CD4-positive, alpha-beta T cell treated with Interleukin-4 for 1 hour (primary cell): ENCODE measurements around the gene EID2.

ENCODE experiments used
- DNase-seq, 2 donors: peaks; one replicate each; pipeline ENCODE4 v3.0.0-alpha.2; 2020 to 2022

Gene EID2, protein sequence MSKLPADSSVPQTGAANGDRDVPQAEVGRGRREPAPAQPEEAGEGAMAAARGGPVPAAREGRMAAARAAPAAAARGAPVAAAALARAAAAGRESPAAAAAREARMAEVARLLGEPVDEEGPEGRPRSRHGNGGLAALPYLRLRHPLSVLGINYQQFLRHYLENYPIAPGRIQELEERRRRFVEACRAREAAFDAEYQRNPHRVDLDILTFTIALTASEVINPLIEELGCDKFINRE

GRCh38 chr19:39539518-39540332, at the start of gene EID2:
EID2 (minus strand) TSS chr19:39540161; CDS start chr19:39540079, 82 bp downstream.
- peak; percentile 94 to 95 for DNase-seq

GRCh38 chr19:39588066-39588465, 48.1 kb upstream of the EID2 start:
- no peak for DNase-seq

GRCh38 chr19:39587496-39587895, 47.5 kb upstream of the EID2 start:
- DNase-seq: no peak

DNA sequence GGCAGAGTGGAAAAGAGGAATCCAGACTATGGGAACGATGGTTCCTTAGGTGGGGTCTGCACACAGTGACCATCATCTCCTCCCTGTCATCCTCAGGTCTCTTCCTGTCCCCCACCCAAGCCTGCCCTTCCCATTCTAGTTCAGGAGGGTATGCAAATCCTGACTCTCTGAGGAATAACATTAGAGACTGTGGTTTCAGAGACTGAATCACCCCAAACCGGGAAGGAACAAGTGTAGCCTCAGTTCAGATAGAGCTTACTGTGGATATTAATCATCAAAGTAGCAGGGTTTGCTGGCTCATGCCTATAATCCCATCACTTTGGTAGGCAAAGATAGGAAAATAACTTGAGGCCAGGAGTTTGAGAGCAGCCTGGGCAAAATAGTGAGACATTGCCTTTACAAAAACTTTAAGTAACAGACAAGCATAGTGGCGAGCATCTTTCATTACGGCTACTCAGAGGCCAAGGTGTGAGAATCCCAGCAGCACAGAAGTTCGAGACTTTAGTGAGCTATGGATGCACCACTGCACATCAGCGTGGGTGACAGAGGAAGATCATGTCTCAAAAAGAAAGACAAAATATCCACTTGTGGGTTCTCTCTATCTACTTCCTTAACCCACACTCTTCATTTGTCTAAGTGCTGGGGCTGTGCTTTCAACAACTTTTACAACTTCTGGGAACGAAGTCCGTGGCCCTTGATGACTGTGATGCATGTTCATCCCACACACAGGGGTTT, 43.1 kb upstream of the EID2 start:
- no peak for DNase-seq

GRCh38 chr19:39582442-39582841, 42.5 kb upstream of the EID2 start:
- no peak for DNase-seq

DNA sequence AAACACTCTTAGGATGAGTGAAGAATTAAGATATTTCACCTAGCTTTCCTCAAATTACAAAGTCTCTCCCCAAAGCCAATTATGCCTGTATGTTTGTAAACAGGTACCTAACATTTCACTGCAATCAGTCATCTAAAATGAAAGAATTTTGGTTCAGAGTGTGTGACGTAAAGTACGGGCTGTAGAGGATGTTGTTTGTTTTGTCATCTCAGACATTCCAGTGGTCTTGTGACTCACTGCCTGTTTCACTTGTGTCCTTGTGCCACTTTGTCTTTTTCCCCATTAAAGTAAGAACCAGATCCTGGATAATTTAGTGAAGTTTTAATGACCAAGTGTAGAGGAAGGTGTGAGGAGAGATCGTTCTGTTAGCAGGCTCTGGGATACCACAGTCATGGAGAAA, 28.6 kb upstream of the EID2 start:
- no peak for DNase-seq

GRCh38 chr19:39566064-39566463, 26.1 kb upstream of the EID2 start:
- no peak for DNase-seq

DNA sequence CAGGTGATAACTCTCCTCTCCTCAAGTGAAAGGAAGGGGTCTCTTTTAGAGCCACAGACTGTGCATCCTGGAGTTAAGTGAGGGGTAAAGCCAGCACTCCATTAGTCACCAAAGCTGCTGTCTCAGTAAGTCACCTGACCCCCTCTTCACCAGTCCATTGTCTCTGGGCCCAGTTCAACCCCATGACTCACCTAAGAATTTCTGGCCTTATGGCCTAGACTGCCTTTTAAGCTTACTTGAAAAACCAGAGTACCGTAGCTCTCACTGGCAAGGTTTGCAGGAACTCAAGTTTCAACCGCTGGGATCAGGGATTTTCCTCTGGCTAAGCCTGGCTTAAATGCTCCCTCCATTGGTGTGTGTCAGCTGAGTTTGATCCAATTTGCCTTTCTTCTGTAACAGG, 23.4 kb upstream of the EID2 start:
- no peak for DNase-seq

- DNase-seq: peak in 1 of 2 donors; percentile 45
Measured at GRCh38 chr19:39558624-39559117, 18.7 kb upstream of the EID2 start.

GRCh38 chr19:39557811-39558623, 18.1 kb upstream of the EID2 start:
- peak in 1 of 2 donors; percentile 45 for DNase-seq

DNA sequence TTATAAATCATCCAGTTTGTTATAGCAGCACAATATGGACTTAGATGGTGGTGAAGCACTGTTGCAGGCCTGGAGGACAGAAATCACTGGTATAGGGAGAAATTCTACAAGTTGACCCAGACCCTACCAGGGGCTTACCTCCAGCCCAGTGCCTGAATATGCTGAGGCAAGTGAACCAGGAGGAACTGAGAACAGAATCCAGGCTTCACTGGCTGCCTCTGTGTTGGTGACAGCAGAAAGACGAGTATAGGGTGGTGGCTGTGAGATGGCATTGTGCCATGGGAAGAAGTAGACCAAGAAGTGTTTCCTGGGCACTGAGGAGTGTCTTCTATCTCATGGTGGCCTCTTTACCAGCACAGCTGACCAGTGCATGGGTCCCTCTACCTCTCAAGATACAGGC, 15.9 kb upstream of the EID2 start:
- no peak for DNase-seq

- no peak for DNase-seq
Measured at GRCh38 chr19:39554701-39555311, 14.8 kb upstream of the EID2 start.

DNA sequence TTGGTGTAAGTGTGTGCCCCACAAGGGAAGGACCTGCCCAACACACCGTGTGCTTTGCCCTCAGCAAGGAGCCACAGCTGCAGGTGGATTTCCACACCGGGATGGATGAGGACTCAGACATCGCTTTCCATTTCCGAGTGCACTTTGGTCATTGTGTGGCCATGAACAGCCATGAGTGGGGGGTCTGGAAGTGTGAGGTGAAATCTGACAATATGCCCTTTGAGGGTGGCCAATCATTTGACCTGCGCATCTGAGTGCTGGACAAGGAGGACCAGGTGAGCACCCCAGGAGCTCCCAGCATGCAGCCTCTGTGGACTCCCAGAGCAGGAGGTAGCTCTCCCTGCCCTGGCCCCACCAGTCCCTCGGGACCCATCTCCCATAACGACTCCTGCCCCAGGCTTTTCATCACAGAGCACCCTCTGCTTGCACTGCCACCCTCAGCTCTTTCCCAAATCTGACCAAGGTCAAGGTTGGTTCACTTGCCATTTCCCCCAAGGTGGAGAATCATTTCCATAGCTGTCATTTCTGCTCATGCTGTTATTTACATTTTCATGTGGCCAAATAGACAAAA, 13.2 kb upstream of the EID2 start:
- no peak for DNase-seq

- DNase-seq: no peak
Measured at GRCh38 chr19:39550197-39550596, 10.2 kb upstream of the EID2 start.

DNA sequence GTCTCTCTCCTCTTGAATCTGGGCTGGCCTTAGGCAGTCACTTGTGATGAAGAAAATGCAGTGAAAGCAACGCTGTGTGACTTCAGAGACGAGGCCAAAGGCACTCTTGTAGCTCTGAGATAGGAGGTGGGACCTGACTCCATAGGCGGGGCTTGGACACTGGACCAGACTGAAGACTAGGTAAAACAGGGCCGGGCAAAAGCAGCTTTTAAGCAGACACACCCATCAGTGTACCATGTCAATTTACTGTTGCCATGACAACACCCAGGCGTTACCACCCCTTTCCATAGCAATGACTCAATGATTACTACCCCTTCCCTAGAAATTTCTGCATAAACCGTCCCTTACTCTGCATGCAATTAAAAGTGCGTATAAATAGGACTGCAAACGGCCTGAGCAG, 6.6 kb upstream of the EID2 start:
- no peak for DNase-seq

DNA sequence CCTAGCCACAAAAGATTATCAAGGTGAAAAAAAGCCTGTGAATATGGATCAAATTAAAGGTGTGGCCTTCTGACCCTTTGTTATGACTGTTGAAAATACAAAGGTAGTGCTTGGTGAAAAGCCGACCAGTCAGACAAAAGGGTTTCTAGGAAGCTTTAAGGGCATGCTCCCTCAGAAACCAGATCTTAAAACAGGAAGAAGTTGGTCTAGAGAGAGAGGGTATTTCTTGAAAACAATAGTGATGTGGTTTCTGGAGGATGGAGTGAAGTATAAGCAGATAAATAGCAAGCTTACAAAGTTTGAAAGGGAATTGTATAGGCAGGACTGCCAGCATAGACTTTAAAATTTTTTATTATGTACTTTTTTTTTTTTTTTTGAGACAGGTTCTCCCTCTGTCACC, 5.0 kb upstream of the EID2 start:
- peak in 1 of 2 donors; percentile 60 for DNase-seq

GRCh38 chr19:39544226-39544903, 4.4 kb upstream of the EID2 start:
- DNase-seq: no peak

- DNase-seq: no peak
Measured at GRCh38 chr19:39543477-39543857, 3.5 kb upstream of the EID2 start.

DNA sequence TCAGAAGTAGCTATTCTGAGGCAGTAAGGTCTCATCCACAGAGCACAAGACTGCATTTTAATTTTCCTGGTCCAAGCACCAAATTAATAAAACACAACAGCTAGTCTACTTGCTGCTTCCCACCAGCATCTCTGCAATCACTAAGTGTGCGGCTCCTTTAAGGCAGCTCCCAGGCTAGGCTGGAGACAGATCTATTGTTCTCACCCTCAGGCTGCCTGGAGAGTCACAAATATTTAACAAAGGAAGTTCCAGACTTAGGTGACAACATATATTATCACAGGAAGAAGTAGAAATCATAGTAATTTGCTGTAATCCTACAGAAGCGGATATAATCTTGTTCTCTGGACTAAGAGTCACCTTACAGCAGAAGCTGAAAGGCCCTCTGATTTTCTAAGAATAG, 2.2 kb upstream of the EID2 start:
- DNase-seq: no peak

GRCh38 chr19:39540333-39540673, 342 bp upstream of the EID2 start:
- no peak for DNase-seq

GRCh38 chr19:39539165-39539517, 820 bp downstream of the EID2 start:
- peak in 1 of 2 donors; percentile 22 for DNase-seq

DNA sequence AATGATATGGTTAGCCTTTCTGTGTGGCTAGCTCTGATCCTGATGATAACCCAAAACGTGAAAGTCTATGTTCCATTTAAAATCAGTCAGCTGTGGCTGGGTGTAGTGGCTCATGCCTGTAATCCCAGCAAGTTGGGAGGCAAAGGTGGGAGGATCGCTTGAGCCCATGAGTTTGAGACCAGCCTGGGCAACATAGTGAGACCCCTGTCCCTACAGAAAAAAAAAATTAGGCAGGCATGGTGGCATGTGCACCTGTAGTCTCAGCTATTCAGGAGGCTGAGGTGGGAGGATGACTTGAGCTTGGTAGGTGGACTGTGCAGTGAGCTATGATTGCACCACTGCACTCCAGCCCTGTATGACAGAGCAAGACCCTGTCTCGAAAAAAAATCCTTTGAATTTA, 6.2 kb downstream of the EID2 start:
- DNase-seq: no peak
